Smooth muscle cell (in vitro differentiated cells): ENCODE results near the gene MVD. TPM values are rescaled to one million over a fixed set of nuclear protein-coding genes. Genes with fewer than 3 reads are reported as not detected.
A peak's percentile ranks its signal among the peaks of the same experiment; 100 is the strongest.
"Not testable (repeated sequence)": the region's sequence is repeated elsewhere in the genome, so short reads cannot be mapped to it uniquely, and the experiment has no call there.

Source experiments
- DNase-seq: peaks from one replicate; lab custom pipeline; 2025; ENCODE audit not compliant: unreplicated experiment; lab: John Stamatoyannopoulos, UW
- H2AFZ ChIP-seq: fragments of 200-600 bp; sonication (generic); 2 replicates; pipeline ENCODE4 v1.6.0; 2016; ENCODE audit warnings: antibody characterized with exemption, low read depth, mild to moderate bottlenecking
- H3F3A ChIP-seq: fragments of 200-600 bp; sonication (generic); 2 replicates; pipeline ENCODE4 v1.6.0; 2017; ENCODE audit warnings: antibody characterized with exemption, low read depth
- H3K27ac ChIP-seq: fragments of 200-600 bp; sonication (generic); 2 replicates; pipeline ENCODE4 v1.5.1; 2016; ENCODE audit warnings: low read depth, mild to moderate bottlenecking
- H3K27me3 ChIP-seq: fragments of 200-600 bp; sonication (generic); 2 replicates; pipeline ENCODE4 v1.6.1; 2016; ENCODE audit warnings: low read depth, mild to moderate bottlenecking
- H3K36me3 ChIP-seq: fragments of 200-600 bp; sonication (generic); 2 replicates; pipeline ENCODE4 v1.5.1; 2016; ENCODE audit warnings: low read depth
- H3K4me1 ChIP-seq: fragments of 200-600 bp; sonication (generic); 2 replicates; pipeline ENCODE4 v1.5.1; 2016; ENCODE audit warnings: low read depth
- H3K4me2 ChIP-seq: fragments of 200-600 bp; sonication (generic); 2 replicates; pipeline ENCODE4 v1.6.0; 2016; ENCODE audit warnings: mild to moderate bottlenecking
- H3K4me3 ChIP-seq: fragments of 200-600 bp; sonication (generic); 2 replicates; pipeline ENCODE4 v1.5.1; 2016; ENCODE audit warnings: mild to moderate bottlenecking
- H3K79me2 ChIP-seq: fragments of 200-600 bp; sonication (generic); 2 replicates; pipeline ENCODE4 v1.6.0; 2016; ENCODE audit warnings: low read depth, mild to moderate bottlenecking
- H3K9ac ChIP-seq: fragments of 200-600 bp; sonication (generic); 2 replicates; pipeline ENCODE4 v1.6.0; 2016; ENCODE audit warnings: low read depth
- H3K9me3 ChIP-seq: fragments of 200-600 bp; sonication (generic); replicated peaks from 2 replicates; pipeline ENCODE4 v1.5.1; 2016; ENCODE audit warnings: low read depth
- H4K20me1 ChIP-seq: fragments of 200-600 bp; sonication (generic); 2 replicates; pipeline ENCODE4 v1.6.0; 2016; ENCODE audit warnings: low read depth
- WGBS: methylation state at CpG from one replicate; pipeline ENCODE4 v1.1.7; 2016; ENCODE audit warnings: low lambda C conversion rate; 5-methylcytosine and 5-hydroxymethylcytosine counted together
- polyA plus RNA-seq: library from polyadenylated mRNA; unstranded; fragments of >200 nt; fragmentation: Nextera tagmentation; extraction: Ambion mirVana; gene quantifications from 2 replicates; pipeline ENCODE4 v1.2.1, GENCODE V29; 2016
- total RNA-seq: library from RNA; depleted of rRNA; stranded (reverse); fragments of >200 nt; gene quantifications from 2 replicates; pipeline ENCODE4 v1.2.3, GENCODE V29; 2014
- TF ChIP-seq, protein P1 (sequence below): fragments of 200-600 bp; sonication (generic); IDR thresholded peaks from 2 replicates; pipeline ENCODE4 v1.5.1; 2017; ENCODE audit warnings: borderline replicate concordance, mild to moderate bottlenecking, antibody characterized with exemption; ENCODE audit not compliant: insufficient read depth, poor library complexity, severe bottlenecking

MVD gene
- total and polyA plus RNA-seq, 2 experiments from 2014 or later = 46.1 to 113 TPM

DNA sequence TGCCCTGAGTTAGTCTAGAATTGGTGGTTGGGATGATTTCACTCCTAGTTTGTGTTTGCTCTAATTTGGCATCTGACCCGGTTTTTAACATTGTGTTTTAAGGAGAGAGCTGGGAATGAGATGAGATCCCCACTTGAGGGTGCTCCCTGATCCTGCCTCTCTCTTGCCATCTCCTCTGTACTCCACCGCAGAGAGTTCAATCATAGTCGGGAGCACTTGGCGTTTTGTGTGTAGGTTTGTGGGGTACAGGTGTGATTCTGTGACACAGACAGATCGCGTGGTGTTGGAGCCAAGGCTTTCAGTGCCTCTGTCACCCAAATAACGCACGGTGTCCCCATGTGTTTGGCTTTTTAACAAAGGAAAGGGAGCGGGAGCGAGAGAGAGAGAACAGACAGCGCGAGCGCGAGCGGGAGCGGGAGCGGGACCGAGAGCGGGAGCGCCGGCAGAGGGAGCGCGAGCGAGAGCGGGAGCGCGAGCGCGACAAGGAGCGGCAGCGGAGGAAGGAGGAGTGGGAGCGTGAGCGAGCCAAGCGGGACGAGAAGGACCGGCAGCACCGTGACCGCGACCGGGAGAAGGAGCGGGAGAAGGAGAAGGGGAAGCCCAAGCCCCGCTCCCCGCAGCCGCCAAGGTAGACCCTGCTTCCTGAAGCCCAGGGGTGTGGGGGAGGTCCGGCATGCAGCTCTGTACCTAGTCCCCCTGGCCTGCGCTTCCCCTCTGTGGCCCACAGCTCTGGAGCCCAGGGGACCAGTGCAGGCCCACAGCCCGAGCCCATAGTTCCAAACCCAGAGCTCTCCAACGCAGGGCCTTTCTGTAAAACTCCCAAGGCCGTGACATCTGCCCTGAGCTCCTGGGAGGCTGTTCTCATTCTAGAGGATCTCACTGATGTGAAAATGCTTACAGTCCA, 51.7 kb downstream of the MVD start:
- 68% methylated on average over 34 of the region's 49 CpGs for WGBS
- H3K27me3 ChIP-seq = no peaks in the 10 kb centered on the region
- DNase-seq = no peak
- no peaks in the 10 kb centered on the region for H3F3A ChIP-seq
- no peak overlapping the region for H3K4me3 ChIP-seq
- H3K27ac ChIP-seq = no peak overlapping the region
- TF ChIP-seq, protein P1, sequence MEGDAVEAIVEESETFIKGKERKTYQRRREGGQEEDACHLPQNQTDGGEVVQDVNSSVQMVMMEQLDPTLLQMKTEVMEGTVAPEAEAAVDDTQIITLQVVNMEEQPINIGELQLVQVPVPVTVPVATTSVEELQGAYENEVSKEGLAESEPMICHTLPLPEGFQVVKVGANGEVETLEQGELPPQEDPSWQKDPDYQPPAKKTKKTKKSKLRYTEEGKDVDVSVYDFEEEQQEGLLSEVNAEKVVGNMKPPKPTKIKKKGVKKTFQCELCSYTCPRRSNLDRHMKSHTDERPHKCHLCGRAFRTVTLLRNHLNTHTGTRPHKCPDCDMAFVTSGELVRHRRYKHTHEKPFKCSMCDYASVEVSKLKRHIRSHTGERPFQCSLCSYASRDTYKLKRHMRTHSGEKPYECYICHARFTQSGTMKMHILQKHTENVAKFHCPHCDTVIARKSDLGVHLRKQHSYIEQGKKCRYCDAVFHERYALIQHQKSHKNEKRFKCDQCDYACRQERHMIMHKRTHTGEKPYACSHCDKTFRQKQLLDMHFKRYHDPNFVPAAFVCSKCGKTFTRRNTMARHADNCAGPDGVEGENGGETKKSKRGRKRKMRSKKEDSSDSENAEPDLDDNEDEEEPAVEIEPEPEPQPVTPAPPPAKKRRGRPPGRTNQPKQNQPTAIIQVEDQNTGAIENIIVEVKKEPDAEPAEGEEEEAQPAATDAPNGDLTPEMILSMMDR = no peak
- no peak overlapping the region for H3K4me2 ChIP-seq
- H4K20me1 ChIP-seq = peaks cover 97% of the 10 kb centered on the region
- H3K4me1 ChIP-seq = no peaks in the 10 kb centered on the region
- H3K9me3 ChIP-seq = no peaks in the 10 kb centered on the region
- H3K36me3 ChIP-seq = no peaks in the 10 kb centered on the region
- no peaks in the 10 kb centered on the region for H3K79me2 ChIP-seq
- no peak overlapping the region for H3K9ac ChIP-seq
- no peak overlapping the region for H2AFZ ChIP-seq

DNA sequence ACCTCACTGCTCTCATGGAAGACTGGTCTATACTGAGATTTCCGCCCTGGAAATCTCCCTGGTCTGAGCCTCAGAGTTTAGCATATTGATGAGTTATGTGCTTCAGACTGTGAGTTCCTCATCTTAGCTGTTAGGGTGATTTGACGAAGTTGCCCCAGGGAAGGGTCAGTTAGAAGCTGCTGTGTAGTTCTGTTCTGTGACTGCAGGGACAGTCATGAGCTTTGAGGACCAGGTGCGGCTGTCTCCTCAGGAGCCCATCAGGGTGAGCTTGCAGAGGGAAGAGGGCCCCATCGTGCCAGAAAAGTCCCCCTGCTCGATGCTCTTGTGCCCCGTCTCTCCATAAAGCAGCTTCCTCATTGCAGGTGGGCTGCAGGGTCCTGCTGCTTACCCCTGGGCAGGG, 52.8 kb downstream of the MVD start:
- TF ChIP-seq, protein P1 = peak; percentile 15
- H3F3A ChIP-seq = no peaks in the 10 kb centered on the region
- no peak overlapping the region for H3K9ac ChIP-seq
- 94% methylated on average over 6 of the region's 6 CpGs for WGBS
- H3K36me3 ChIP-seq = no peaks in the 10 kb centered on the region
- H2AFZ ChIP-seq = no peak overlapping the region
- H3K27ac ChIP-seq = no peak overlapping the region
- H3K27me3 ChIP-seq = no peaks in the 10 kb centered on the region
- no peaks in the 10 kb centered on the region for H3K9me3 ChIP-seq
- no peak overlapping the region for H3K4me2 ChIP-seq
- peaks cover 97% of the 10 kb centered on the region for H4K20me1 ChIP-seq
- H3K4me3 ChIP-seq = no peak overlapping the region
- no peaks in the 10 kb centered on the region for H3K4me1 ChIP-seq
- no peaks in the 10 kb centered on the region for H3K79me2 ChIP-seq
- no peak for DNase-seq

DNA sequence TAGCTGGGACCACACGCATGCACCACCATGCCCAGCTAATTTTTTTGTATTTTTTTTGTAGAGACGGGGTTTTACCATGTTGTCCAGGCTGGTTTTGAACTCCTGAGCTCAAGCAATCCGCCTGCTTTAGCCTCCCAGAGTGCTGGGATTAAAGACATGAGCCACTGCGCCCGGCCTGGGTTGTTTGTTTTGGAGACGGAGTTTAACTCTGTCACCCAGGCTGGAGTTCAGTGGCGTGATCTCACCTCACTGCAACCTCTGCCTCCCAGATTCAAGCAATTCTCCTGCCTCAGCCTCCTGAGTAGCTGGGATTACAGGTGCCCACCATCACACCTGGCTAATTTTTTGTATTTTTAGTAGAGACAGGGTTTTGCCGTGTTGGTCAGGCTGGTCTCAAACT, 53.5 kb downstream of the MVD start:
- not testable (repeated sequence) for H2AFZ ChIP-seq, H3K9ac ChIP-seq, DNase-seq, H3K79me2 ChIP-seq, H3K4me1 ChIP-seq, H3K27ac ChIP-seq, H3F3A ChIP-seq, H3K36me3 ChIP-seq, H3K4me2 ChIP-seq, H3K27me3 ChIP-seq, H3K4me3 ChIP-seq, H3K9me3 ChIP-seq
- peaks cover 97% of the 10 kb centered on the region for H4K20me1 ChIP-seq
- WGBS = 97% methylated on average over 8 of the region's 8 CpGs

DNA sequence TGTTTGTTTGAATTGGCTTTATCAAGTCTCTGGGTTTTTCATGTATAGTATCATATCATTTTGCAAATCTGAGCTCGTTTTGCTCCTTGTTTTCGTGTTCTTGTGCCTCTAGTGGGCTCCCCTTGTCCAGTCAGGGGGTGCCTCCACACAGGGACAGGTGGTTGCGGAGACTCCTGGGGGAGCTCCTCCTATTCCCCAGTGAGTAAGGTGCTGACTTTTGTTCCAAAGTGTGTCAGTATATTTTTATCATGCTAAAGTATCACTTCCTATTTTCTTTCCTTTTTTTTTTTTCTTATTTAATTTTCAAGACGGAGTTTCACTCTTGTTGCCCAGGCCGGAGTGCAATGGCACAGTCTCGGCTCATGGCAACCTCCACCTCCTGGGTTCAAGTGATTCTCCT, 54.8 kb downstream of the MVD start:
- H2AFZ ChIP-seq = no peak overlapping the region
- H3K9ac ChIP-seq = no peak overlapping the region
- no peaks in the 10 kb centered on the region for H3K9me3 ChIP-seq
- no peaks in the 10 kb centered on the region for H3F3A ChIP-seq
- no peak overlapping the region for H3K27ac ChIP-seq
- H3K27me3 ChIP-seq = no peaks in the 10 kb centered on the region
- no peaks in the 10 kb centered on the region for H3K36me3 ChIP-seq
- TF ChIP-seq, protein P1 = no peak
- H3K4me1 ChIP-seq = no peaks in the 10 kb centered on the region
- 97% methylated on average over 6 of the region's 6 CpGs for WGBS
- no peak for DNase-seq
- no peaks in the 10 kb centered on the region for H3K79me2 ChIP-seq
- no peak overlapping the region for H3K4me2 ChIP-seq
- no peak overlapping the region for H3K4me3 ChIP-seq
- H4K20me1 ChIP-seq = peaks cover 86% of the 10 kb centered on the region
